GM21515 (cell line): ENCODE data around the gene GPR153.

Source experiments
- ATAC-seq: cut with Tn5 transposase; IDR thresholded peaks from one replicate; pipeline ENCODE4 v1.9.1; 2021; ENCODE audit not compliant: unreplicated experiment

GPR153 gene

GRCh38 chr1:6249739-6250689, 10.9 kb downstream of the GPR153 start:
- ATAC-seq, result no peak

DNA sequence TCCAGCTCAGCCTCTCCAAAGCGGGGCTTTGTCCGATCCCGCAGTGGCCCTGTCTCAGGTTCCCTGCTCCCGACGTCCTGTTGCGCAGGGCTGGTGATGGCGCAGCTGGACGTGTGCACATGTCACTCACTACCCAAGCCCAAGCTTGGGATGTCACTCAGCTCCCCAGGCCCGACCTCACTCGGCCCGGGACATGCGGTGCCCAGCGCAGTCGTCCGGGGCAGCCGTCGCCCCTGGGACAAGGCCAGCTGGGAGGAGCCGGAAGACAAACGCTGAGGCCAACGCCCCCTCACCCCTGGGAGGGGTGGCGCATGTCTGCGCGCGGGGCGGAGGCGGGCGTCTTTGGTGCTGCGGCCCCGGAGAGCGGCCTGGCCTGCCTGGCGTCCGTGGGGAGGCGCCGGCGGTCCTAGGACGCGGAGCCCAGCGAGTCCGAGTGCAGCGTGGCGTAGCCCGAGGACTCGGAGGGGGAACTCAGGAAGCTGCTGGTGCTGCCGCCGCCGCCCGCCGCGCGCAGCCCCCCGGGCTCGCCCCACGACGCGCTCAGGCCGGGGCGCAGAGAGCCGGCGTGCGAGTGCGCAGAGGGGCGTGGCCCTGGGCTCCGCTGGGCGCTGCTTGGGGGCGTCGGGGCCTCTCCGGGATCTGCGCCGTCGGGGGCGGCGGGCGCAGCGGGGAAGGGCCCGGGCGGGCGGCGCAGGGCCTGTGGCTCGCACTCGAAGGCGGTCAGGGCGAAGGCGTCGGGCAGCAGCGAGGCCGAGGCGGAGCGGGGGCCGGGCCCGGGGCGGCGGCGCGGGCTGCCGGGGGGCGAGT, 11.8 kb downstream of the GPR153 start:
- ATAC-seq, result no peak

- ATAC-seq, result no peak
Measured at GRCh38 chr1:6248161-6248776, 12.6 kb downstream of the GPR153 start.

DNA sequence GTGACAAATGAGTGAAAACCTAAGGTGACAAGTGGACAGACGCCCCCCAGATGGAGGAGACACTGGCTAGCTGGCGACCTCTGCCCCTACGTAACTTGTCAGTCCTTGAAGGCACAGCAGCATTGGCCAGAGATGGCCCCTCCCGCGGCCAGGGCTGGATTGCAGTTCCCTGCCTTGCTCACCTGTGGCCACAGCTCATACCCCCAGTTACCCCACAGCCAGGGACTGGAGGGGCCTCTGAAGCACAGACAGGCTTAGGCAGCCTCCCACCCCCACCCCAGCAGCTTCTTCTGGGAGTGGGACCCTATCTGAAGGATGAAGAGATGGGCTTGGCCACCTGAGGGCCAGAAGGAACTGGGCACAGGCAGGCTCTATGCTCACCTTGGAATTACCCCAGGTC, 13.2 kb downstream of the GPR153 start:
- no peak for ATAC-seq

- ATAC-seq, result no peak
Measured at GRCh38 chr1:6246497-6247467, 14.1 kb downstream of the GPR153 start.

- ATAC-seq, result no peak
Measured at GRCh38 chr1:6245869-6246496, 14.9 kb downstream of the GPR153 start.

GRCh38 chr1:6245086-6245868, 15.6 kb downstream of the GPR153 start:
- peak; percentile 35 for ATAC-seq

GRCh38 chr1:6244401-6245049, 16.4 kb downstream of the GPR153 start:
- ATAC-seq, result no peak

DNA sequence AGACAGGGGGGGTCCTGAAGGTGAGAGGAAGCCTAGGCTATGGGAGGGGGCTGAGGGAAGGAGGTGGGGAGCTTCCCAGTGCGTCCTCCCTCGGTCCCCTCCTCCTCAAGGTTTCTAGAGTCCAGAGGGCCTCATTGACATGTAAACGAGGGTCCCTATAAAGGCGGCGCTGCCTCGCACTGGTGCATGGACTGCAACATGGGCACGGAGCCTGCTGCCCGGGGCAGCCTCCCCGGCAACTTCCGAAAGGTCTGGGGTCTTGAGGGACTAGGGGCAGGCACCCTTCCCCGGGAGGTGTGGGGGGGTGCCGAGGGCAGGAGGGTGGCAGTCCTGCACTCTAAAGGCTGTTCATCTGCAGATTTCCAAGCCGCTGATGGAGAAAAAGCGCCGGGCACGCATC, 16.9 kb downstream of the GPR153 start, which contains the start of gene HES3:
Gene HES3 (plus strand): TSS at position 187 of the 400 bp plus-strand sequence. CDS start 187 bp downstream, at position 374.
- ATAC-seq, result no peak

DNA sequence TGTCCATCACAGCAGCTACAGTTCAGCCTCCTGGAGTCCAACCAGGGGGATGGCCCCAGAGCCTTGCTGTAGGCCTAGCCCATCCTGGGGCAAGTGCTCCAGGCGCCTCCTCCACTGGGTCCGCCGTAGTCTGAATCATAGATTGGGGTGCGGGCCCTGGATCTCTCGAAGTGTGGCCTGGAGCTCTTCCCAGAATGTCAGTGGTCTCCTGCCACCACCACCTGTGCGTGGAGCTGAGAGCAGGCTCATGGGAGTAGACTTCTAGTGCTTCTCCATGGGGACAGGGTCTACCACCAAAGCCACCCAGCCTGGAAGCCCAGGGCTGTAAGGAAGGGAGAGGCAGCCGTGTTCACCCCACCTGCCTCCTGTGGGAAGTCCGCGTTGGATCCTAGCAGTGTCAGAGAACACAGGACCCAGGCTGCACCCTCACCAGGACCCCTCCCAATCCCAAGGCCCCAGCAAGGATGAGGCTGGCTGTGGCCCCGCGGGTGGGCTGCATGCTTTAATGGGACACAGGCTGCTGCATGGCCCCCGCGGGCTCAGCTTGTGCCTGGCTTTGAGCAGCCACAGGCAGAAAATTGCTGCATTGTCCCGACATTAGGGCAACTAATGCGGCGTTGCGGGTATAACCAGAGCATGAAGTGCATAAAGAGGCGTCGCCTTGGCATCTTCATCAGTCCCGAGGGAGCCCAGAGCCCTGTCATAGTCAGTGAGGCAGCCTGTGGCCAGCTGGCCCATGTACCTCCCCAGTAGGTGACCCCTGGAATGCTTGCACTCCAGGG, 17.7 kb downstream of the GPR153 start:
- no peak for ATAC-seq

GRCh38 chr1:6241887-6242740, 18.8 kb downstream of the GPR153 start:
- no peak for ATAC-seq

DNA sequence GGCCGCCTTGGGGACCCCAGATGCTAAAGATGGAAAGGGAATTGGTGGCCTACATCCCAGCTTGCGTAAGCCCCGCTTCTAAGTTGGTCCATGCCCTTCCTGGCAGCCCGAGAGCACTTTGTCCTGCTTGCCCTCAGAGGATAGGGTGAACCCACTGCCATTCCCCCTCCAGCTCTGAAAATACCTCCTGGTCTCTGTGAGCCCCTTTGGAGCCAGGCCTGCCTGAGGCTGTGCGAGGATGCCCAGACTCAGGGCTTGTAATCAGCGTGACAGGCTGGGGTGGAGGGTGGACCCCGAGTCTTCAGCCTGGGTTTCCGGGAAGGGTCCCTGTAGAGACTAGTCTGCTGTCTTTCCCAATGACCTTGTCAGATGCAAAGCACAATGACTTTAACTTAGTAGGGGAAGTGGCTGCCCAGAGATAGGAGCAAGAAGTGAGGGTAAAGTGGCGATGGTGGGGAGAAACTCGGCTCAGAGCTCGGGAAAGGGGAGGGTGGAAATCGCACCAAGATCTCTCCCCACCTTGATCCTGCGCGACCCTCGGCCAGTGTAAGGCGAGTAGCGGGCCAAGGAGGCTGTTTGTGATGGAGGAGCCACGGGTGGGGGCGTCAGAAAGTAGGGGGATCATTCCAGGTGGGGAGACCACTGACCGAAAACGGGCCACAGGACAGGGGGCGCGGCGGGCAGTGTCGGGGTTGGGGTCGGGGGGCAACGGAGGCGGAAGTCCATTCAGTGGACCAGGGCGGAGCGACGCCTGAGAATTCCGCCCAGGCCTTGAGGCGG, 19.6 kb downstream of the GPR153 start:
- no peak for ATAC-seq

DNA sequence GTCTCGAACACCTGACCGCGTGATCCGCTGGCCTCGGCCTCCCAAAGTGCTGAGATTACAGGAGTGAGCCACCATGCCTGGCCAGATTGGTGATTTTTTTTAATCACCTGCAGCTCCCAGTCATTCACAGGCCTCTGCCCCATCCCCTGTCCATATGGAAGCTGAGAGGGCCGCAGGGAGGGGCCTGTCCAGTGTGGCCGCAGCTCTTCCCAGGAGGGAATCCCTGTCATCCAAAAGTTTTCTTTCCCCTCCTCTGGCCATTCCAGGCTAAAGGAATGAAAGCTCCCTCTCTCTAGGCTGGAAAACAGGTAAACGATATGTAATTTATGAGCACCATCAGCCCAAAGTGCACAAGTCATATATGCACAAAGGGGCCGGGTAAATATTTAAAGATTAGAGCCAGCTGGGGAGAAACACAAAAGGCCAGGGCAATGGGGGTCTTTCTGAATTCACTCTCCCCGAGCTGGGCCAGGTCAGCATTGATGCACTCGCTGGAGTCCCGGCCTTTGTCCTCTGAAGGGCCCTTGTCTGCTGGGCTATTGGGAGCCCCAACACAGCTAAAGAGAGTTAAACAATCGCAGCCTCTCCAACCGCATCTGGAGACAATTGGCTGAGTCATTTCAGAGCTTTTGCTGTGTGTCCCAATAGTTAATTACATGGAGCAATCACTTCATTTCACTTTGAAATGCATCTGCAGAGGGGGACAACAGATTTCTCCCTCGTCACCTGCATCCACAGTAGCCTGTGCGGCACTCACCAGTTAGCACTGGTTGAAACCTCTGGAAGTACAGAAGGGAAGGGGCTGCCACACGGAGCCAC, 20.7 kb downstream of the GPR153 start:
- no peak for ATAC-seq

GRCh38 chr1:6239213-6239752, 21.6 kb downstream of the GPR153 start:
- no peak for ATAC-seq

GRCh38 chr1:6237093-6237492, 23.8 kb downstream of the GPR153 start:
- ATAC-seq, result no peak
